Measurements from ENCODE around the gene AFF2.

AFF2 gene

DNA sequence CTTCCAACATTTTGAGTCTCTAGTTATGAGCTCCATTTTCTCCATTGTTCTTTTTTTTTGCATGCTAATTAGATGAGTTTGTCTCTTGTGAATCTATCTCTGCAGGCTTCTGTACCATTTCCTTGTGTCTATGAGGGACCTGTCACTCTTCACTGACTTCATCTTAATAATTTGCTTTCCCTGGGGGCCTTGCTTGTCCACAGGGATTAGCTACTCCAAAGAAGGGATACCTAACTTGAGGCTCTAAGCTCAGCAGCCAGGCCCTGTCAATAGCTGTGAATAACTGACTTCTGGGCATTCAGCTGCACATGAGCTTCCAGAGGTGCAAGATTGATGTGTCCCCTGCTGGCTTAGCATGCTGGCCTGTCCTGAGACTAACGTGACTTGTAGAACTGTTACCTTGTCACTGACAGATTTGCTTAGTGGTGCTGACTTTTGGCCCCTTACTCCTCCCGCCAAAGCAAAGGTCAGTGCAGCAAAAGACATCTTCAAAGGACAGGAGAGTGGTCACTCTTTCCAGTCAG is 124.6 kb downstream of the AFF2 start:
- Histone ChIP-seq H3K27ac (no peak overlapping the region), H3K27me3 (replicated peaks) (no peaks in the 10 kb centered on the region), H3K36me3 (replicated peaks) (no peaks in the 10 kb centered on the region), H3K4me3 (ENCODE audit: low read depth, low read length) (no peak overlapping the region)
- TF ChIP-seq, protein P1, sequence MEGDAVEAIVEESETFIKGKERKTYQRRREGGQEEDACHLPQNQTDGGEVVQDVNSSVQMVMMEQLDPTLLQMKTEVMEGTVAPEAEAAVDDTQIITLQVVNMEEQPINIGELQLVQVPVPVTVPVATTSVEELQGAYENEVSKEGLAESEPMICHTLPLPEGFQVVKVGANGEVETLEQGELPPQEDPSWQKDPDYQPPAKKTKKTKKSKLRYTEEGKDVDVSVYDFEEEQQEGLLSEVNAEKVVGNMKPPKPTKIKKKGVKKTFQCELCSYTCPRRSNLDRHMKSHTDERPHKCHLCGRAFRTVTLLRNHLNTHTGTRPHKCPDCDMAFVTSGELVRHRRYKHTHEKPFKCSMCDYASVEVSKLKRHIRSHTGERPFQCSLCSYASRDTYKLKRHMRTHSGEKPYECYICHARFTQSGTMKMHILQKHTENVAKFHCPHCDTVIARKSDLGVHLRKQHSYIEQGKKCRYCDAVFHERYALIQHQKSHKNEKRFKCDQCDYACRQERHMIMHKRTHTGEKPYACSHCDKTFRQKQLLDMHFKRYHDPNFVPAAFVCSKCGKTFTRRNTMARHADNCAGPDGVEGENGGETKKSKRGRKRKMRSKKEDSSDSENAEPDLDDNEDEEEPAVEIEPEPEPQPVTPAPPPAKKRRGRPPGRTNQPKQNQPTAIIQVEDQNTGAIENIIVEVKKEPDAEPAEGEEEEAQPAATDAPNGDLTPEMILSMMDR (IDR thresholded peaks at IDR 0.05; ENCODE audit: low read depth, low read length, missing control alignments): no peak
- in situ Hi-C loops (cut with HindIII; ENCODE audit: low pct_ligation_motif_present, low sequenced_read_pairs): no loop called here
- DNase-seq: no peak

DNA sequence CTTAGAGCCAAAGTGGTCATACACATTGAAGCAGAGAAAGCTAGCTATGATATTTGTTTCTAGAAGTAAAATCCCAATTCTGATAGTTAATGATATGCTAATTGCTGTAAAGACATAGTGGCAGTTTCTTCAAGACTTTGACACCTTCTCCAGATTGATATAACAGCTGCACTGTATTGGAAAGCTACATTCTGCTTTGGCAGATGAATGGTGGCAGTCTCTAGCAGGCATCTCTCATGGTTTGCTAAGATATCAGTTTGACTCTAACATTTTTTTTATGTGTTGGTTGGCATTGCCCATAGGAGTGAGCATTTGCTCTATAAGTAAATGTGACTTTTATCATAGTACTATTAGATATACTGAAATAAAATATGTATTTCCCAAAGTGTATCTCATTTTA is 128.2 kb downstream of the AFF2 start:
- TF ChIP-seq, protein P1 (IDR thresholded peaks at IDR 0.05; ENCODE audit: low read depth, low read length, missing control alignments): no peak
- Histone ChIP-seq H3K36me3 (replicated peaks) (no peaks in the 10 kb centered on the region), H3K27me3 (replicated peaks) (no peaks in the 10 kb centered on the region), H3K4me3 (ENCODE audit: low read depth, low read length) (no peak overlapping the region), H3K27ac (no peak overlapping the region)
- in situ Hi-C loops (cut with HindIII; ENCODE audit: low pct_ligation_motif_present, low sequenced_read_pairs): no loop called here
- no peak for DNase-seq

DNA sequence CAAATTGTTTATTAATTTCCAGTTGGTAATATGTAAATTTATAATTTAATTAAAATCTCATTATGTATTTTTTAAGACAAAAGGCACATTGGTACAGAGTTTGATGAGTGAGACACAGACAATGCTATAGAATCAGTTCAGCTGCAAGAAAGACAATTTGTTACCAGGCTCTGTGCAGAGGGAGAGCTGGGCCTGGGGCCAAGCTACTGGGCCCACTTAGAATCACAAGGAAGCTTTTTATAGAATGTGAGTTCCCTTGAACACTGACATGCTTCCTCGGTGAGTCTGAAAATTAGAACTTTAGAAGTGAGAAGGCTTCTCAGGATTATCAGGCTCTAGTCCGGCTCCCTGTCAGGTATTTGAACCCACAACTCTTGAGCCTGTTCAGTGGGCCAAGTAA is 129.0 kb downstream of the AFF2 start:
- Histone ChIP-seq H3K36me3 (replicated peaks) (no peaks in the 10 kb centered on the region), H3K27ac (no peak overlapping the region), H3K27me3 (replicated peaks) (no peaks in the 10 kb centered on the region), H3K4me3 (ENCODE audit: low read depth, low read length) (no peak overlapping the region)
- in situ Hi-C loops (cut with HindIII; ENCODE audit: low pct_ligation_motif_present, low sequenced_read_pairs): no loop called here
- DNase-seq: no peak
- TF ChIP-seq, protein P1 (IDR thresholded peaks at IDR 0.05; ENCODE audit: low read depth, low read length, missing control alignments): no peak

DNA sequence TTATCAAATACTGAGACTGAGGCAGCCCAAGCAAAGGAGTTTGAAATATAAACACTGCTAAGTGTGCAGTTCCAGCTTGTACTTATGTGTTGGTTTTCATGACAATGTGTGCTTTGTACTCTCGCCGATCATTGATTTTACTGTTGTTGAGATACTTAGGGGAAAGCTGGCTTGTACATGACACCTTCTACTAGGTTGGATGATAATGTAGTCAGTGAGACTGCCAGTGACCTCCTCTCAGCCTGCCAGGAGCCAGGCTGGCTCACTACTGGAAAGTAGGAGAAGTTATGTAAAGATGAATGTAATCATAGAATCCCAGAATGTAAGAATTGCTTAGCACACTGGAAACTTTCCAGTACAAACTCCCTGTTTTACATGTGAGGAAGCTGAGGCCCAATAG is 132.0 kb downstream of the AFF2 start:
- in situ Hi-C loops (cut with HindIII; ENCODE audit: low pct_ligation_motif_present, low sequenced_read_pairs): no loop called here
- Histone ChIP-seq H3K27ac (no peak overlapping the region), H3K27me3 (replicated peaks) (no peaks in the 10 kb centered on the region), H3K4me3 (ENCODE audit: low read depth, low read length) (no peak overlapping the region), H3K36me3 (replicated peaks) (no peaks in the 10 kb centered on the region)
- no peak for DNase-seq
- TF ChIP-seq, protein P1 (IDR thresholded peaks at IDR 0.05; ENCODE audit: low read depth, low read length, missing control alignments): no peak

DNA sequence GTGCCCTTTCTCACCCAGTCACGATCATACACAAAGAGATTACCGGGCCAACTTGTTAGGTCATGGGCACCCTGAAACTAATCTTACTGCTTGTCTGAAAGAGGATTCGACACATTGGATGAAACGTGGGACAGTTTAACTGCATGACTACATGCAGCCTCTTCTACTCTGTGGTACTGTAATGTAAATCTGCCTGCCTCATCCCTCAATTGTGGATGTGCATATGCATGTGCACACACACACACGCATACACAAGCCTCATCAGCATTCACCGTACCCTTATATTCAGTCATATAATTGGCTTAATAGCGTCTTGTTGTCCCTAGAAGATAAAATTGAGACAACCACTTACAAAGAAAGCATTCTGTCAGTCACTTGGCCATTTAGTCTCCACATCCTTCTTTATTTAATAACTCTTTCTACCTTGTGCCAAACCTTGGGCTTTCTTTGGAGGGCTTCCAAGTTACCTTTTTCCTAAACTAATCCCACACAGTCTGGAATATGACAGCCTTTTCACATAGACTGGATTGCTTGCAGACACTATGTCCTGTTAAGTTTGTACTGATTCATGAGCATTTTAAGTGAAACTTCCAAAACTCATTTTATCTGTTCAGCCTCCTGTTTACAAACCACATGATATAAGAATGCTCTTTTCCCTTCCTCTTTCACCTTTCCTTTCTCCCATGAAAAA is 132.9 kb downstream of the AFF2 start:
- DNase-seq: no peak
- in situ Hi-C loops (cut with HindIII; ENCODE audit: low pct_ligation_motif_present, low sequenced_read_pairs): no loop called here

More for the DNA sequence above, 132.9 kb downstream of the AFF2 start:
- Histone ChIP-seq H3K4me3 (ENCODE audit: low read depth, low read length) (no peak overlapping the region), H3K27me3 (replicated peaks) (no peaks in the 10 kb centered on the region), H3K36me3 (replicated peaks) (no peaks in the 10 kb centered on the region), H3K27ac (no peak overlapping the region)
- TF ChIP-seq, protein P1 (IDR thresholded peaks at IDR 0.05; ENCODE audit: low read depth, low read length, missing control alignments): no peak
